ENCODE measurements around the gene C1QL1.

The C1QL1 gene

DNA sequence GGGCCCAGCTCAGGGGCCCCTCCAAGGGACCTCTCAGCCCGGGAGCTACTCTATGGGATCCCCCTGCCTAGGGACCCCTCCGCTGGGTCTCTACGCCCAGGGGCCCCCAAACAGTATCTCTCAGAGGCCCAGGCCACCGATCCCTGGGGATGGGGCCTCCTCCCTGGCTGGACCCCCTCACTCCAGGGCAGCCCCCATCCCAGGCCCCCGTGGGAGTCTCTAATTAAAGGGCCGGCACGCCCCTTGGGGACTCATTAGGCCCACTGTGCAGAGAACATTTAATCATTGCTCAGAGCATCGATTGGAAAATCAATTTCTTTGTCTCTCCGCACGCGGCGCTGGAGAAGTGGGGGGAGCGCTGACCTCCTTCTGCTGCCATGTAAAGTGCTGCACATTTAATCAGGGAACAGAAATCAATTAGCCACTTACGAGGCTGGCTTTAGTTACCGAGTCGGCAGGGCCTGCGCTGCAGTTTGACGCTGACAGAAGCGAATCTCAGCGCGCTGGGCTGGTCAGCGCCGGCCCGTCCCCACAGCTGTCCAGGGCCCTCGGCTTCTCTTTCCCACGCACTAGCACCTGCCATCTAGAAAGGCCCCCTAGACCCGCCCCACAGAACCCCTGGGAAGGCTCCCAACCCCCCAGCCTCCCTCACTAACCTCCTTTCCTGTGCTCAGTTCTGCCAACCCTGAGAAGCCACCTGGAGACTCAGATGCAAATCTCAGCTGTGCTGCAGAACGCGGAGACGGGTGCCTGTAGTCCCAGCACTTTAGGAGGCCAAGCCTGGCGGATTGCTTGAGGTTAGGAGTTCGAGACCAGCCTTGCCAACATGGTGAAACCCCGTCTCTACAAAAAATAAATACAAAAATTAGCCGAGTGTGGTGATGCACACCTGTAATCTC is 20.2 kb upstream of the C1QL1 start:
- DNase-seq, result no peak

DNA sequence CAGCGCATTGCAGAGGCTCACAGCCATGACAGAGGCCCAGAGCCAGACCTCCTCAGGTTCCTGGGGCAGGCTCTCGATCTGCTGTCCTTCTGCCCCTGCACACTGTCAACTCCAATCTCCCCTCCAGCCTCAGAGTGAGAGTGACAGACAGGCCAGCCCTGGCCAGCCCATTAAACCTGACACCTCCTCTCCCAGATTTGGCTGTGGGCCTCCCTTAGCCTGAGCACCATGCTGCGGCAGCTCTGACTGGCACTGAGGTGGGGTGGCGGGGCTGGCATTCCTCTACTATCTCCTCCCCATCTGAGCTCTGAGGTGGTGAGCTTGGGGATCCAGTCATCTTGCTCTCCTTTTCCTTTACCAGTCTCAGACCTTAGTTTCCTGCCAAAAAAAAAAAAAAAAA is 15.5 kb upstream of the C1QL1 start:
- DNase-seq, result no peak

DNA sequence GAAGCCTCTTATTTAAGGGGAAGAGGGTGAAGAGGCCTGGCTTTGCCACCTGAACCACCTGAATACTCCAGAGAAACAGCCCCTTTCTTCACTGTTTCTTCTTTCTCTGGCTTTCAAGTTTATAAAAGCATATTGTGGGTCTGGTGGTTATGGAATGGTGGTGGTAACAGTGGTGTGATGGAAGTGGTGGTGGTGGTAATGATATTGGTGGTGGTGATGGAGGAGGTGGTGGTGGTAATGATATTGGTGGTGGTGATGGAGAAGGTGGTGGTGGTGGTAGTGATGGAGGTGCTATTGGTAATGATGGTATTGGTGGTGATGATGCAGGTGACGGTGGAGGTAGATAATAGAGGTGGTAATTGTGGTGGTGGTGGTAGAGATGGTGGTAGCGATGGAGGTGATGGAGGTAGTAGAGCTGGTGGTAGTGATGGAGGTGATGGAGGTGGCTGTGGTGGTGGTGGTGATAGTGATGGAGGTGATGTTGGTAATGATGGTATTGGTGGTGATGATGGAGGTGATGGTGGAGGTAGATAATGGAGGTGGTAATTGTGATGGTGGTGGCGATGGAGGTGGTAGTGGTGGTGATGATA is 14.1 kb upstream of the C1QL1 start:
- DNase-seq, result no peak

DNA sequence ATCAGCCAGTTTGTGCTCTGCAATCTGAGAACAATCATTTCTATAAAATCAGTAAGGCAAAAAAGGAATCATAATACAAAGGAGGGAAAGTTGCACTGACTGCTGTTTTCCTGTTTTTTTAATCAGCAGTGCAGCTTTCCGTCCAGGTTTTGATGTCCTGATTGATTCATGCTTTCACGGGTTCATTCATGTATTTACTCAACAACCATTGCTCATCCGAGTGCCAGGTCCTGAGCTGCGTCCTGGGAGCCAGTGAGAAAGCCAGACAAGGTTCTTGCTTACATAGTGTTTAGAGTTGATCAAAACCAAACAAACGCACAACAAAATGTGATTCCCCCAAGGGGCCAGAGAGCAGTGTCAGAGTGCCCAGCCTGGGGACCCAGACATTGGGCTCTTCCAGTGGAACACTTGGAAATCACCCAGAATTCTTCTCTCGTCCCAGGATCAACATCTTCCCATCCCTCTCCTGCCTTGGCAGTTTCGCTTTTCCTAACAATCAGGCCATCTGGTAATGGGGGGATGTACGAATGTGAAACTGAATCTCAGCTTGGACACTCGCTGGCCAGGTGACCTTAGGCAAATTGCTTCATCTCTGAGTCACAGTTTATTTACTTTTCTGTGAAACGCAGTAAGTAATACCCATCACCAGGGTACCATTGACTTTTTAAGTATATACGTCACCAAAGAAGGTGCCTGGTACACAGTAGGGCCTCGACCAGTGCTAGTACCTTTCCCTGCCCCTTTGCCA is 13.3 kb upstream of the C1QL1 start:
- peak; percentile 80 for DNase-seq

DNA sequence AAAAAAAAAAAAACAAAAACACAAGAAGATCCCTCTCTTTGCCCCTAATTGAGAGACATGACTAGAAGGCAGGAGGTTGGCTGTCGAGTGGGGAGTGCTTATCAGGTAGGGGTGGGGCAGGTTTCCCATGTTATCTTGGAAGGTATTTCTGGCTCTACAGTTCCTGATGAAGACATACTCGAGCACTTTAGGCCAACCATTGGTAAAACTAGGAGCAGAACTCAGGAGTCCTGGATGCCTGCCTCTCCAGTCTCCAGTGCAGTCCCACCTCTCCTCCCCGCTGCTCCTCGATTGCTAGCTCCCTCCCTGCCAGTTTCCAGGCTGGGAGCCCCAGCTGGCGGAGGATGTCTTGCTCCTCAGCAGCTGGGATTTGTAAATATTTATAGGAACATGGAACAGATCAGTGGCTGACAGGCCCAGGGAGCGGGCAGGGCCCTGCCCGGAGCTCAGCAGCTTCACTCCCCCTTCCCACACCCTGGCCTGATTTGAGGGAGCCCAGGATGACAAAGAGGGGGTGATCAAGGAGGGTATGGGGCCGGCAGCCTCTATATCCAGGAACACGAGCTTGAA is 11.4 kb upstream of the C1QL1 start:
- DNase-seq, result no peak

DNA sequence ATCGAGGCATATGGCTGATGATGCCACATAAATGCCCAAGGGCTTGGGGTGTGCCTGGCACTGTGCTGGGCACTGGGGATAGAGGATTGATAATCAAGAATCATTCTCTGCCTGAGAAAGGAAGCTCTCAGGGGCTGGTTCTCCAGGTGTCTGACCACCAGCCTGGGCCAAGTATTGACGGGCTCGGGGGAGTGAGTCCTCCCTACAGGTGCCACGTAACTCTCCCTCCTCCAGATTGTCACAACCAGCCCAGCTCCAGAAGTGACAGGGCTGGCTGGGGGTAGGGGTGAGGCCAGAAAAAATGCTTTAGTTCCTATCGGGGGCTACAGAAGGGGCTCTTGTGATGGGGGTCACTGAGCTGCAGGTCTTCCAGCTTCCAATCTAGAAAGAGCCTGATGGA is 10.7 kb upstream of the C1QL1 start:
- no peak for DNase-seq

DNA sequence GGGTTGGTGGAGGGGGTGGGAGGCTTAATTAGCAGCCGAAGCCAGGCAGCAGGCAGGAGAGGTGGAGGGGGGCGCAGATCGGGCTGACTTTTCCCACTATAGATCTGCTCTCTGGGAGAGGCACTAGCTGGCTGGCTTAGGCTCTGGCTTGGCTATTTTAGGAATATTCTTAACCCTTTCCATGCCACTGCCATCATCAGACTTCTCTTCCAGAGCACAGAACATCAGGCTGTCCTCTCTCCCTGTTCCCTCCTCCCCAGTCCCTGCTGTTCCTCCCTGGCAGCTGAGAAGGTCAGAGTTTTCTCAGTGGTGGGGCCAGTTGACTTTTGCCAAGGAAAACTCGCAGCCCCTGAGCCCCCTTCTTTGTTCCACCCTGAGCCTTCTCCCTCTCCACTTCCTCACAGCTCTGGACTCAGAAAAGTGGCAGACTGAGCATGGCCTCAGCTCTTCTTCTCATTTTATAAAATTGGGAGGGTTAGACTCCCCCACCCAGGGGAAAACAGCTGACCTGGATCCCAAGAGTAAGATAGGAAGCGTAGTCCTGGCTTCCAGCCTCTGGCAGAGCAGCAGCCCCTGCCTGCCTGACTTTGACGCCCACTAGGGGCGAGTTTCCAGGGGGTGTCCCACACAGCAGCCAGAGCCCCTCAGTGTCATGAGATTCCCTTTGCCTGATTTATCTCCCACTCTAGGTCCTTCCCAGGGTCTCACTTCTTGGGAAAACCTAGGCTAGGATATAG is 9.9 kb upstream of the C1QL1 start:
- DNase-seq, result no peak

DNA sequence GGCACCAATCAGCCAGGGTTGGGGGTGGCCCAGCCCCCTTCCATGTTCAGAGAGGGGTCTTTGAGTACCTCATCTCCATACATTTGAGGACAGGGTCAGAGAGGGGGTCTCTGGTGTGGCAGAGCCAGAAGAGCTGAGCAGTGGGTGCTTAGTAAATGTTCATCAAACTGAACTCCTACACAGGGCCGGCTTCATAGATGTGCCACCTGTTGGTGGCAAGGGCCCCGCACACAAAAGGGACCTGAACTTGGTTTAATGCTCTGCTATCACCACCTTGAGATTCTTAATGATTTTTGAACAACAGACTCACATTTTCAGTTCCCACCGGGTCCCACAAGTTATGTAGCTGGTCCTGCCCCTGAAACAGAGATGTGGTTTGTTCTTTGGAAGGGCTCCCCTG is 9.0 kb upstream of the C1QL1 start:
- DNase-seq, result no peak

DNA sequence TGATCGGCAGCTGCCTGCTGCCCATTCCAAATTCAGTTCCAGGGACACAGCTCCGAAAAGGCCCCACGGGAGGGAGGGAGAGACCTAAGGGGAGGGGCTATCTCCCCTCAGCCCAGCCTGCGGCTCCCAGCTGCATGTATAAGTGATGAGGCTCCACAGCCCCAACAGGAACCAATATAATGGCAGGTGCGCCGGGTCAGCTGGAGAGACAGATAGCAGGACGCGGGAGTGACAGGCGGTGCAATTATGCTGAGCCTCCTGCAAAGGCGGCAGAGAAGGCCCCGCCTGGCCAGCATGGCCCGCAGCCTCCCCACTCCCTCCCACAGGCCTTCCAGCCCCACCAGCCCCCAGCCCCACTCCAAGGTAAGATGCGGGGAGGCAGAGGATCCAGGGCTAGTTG is 8.1 kb upstream of the C1QL1 start:
- no peak for DNase-seq

DNA sequence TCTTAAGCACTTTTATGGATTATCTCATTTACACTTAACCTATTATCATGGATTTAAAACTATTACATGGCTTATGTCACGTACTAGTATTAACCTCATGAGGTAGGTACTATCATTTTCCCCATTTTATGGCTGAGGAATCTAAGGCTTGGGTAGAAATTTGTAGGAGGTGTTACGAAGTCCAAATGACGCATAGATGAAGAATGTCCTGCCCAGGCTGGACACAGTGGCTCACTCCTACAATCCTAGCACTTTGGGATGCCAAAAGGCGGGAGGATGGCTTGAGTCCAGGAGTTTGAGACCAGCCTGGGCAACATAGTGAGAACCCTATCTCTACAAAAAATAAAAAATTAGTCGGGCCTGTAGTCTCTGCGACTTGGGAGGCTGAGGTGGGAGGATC is 4.8 kb upstream of the C1QL1 start:
- peak; percentile 92 for DNase-seq

DNA sequence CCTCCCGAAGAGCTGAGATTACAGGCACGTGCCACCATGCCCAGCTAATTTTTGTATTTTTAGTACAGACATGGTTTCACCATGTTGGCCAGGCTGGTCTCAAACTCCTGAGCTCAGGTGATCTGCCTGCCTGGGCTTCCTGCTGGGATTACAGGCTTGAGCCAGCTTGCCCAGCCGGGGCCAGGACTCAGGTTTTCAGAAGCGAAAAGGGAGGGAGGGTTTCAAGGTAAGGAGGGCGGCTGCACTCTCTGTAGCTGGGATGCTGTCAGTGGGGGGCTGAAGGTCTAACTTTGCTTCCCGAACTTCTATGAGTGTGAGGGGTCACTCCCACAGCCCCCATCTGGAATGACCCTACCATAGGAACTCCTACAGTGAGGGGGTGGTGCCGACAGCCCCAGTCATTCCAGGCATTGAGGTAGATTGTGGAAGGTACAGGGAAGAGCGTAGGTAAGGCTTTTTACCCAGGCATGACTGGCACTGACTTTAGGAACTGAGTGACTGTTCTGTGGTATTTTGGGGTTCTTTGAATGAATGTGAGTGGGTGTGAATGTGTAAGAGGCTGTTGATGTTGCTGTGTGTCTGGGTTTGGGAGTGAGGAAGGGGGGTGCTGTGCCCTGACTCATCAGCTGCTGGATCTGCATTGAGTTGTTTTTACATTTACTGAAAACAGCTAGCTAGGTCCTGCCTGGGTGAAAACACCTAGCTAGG is 3.8 kb upstream of the C1QL1 start:
- DNase-seq, result peak; percentile 77

DNA sequence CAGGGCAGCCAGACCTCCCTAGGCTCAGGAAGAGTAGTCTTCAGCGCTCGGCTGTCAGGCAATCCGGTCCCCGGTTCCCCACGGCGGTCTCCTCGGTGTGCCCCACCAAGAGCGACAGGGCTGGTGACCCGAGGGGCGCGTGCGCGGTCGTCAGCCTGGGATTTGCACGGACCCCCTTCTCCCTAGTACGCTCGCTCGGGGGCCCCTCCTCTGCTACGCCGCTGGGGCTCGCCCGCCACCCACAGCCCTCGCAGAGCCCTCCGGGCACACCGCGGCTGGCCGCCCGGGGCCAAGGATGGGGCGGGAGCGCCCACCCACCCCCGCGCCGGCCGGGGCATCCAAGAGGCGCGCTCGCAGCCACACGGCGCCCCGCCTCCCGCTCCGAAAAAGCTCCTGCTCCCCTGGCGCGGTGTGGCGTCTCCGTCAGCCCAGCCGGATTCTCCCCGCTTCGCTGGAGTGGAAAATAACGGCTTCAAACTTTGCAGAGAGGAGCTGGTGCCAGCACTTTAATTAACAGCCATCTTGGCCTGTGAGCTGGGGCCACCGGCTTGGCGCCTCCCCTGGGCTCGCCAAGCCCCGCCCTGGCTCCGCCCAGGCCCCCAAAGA is 2.1 kb upstream of the C1QL1 start:
- peak; percentile 44 for DNase-seq

DNA sequence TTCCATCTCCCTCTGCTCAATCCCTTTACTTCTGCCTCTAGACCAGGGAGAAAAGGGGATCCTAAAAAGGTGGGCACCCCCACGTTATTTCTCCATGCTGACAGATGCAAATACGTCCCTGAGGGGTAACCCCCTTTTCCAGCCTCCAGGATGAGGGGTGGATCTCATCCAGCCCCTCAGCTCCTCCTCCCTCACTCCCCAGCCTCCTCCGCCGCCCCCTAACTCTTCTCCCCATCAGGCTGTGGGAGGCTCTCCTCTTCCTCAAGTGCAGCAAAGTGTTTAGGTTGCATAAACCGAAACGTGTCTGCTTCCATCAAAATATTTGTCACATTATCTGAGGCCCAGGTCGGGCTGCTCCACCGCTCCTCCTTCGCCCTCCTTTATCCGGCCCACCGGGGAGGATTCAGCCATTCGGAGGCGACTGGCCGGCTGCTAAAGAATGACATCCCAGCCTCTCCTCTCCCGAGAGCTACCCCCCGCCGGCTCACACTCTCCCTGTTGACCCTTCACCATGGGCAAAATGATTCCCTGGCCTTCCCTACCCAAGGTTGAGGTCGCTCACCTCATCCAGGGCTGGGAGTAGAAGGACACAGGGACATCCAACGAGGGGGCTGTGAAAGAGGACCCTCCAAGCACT is 1.2 kb upstream of the C1QL1 start:
- no peak for DNase-seq

DNA sequence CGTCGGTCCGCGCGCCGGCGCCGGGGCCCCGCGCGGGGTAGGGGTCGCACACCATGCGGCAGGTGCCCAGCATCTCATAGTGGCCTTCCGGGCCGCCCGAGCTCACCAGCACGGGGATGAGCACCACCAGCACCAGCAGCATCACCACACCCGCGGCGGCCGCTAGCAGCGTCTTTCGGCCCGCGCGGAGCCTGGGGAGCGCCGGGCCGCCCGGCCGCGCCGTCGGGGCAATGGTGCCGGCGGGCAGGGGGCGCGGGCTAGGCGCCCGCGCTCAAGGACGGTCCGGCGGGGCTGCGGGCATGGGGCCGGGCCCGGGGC is 237 bp downstream of the C1QL1 start:
- DNase-seq, result no peak

DNA sequence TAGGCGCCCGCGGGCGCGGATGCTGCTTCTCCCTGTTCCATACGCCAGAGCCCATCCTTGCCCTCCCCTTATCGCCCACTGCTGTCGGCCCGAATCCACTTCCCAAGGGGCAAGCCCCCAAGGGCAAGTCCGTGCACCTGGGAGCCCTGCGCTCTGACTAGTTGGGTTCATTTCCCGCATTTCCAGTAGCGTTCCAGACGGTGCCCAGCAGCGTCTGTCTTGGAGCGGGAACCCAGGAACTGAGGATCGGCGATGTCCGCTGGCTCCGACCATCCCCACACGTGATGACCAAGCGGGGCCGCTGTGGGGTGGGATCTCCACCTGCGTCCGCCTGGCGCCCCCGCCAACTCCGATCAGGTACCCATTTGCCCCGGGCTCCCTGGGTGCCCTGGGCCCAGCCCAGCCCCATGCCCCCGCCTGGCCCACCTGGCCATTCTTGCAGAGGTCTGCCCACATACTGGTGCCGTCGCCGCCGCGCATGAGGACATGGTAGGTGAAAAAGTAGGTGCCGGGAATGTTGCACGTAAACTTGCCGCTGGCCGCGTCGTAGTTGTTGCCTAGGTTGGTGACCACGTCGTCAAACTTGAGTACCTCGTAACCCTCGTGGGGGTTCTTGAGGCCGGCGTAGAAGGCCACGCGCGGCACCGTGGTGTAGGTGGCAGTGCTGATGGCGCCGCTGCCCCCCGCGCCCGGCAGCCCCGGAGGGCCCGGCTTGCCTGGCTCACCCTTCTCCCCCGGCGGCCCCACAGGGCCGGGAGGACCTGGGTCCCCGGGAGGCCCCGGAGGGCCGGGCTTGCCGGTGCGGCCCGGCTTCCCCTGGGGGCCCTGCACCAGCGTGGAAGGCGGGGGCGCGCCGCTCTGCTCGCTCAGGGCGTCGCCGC is 837 bp downstream of the C1QL1 start:
- DNase-seq, result no peak

DNA sequence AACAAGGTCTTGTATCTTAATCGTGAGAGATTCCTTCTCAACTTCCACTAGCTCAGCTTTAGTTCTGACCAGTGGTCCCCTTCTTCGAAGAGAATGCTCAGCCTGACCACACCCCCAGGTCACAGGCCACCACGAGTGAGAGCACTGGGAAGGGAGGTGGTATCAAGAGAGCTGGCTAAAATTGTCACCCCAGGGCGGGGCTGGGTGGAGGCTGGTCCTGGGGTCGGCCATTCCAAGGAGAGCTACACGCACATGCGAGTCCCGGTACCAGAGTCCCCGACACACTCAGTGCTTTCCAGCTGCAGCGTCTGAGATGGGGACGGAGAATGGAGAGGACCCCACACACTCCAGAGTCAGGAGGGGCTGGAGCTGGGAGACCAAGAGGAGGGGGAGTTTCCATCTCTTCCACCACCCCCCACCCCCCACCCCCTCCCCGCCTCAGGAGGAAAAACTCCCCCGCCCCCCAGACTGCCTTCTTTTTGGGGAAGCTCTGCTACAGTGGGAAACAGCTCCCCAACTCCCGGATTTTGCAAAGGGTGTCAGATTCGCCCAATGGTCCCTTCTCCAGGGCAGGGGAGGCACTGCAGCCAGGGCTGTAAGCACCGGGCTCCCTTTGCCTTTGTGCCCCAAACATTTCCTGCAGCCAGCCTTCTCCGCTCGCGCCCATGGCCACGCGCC is 1.6 kb downstream of the C1QL1 start:
- DNase-seq, result no peak

DNA sequence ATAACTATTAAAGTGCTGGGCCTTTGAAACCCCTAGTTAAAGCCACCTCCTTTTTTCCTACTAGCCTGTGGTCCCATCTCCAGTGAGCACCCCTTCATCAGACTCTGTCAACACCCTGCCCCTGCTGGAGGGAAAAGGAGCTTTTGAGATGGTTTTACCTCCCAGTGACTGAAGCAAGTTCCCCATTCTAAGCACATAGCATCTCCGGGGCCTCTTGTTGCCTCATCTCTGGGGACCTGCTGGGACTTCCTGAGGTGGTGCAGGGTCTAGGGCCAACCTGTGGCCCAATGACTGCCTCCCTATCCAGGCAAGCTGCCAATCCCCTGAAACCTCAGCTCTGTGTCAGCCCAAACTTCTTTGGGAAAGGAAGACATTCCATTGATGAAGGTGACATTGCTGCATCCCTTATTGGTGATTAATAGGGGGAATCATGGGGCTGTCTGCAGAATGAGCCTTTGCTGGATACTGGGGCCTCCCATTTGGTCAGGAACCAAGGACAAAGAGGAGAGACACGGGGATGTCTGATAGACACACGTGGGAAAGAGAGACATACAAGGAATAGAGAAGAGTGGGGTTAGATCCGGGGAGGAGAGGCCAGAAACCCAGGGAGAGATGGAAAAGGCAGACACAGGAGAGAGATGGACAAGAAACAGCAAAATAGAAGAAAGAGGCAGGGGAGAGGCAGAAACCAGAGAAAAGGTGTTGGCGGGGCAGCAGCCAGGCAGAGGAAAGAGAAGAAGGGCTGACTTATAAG is 2.4 kb downstream of the C1QL1 start:
- DNase-seq, result no peak

DNA sequence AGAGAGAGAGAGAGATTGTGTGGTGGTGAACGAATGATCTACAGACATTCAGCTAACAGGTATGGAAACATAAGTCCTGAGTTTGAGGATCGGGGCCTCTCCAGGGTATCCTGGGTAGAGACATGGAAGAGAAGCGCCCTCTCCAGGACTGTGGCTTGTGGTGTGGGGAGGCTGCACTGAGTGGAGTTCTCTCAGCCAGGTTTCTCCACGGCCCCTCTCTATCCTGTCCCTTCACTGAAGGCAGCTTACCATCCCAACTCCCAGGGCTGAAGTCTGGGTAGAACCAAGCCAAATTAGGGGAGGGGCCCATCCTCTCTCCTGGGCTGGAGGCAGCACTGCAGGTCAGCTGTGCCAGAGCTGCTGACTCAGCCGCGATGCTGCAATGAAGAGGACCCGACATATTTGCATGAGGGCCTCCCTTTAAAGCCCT is 6.2 kb downstream of the C1QL1 start:
- no peak for DNase-seq

DNA sequence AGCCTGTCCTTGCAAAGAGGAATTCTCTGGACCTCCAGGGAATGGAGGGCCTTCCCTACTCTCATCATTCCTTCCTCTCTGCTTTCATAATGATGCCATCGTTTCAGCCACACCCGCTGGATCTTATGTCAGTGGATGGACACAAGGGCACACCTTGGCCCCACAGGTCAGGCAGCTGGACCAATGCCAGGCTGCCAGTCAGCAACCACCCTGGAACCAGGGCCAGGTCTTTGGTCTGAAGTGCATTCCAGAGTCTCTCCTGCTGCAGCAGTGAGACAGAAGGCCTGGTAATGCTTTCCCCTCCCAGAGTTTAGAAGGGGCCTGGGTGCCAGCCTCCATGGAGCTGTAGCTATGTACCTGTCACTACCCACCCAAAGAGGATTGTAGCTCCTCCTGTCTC is 7.4 kb downstream of the C1QL1 start:
- no peak for DNase-seq

Measured in EL (cell line).